ENCODE results near the gene SUPT6H.

GRCh38 chr17:28703552-28704218, 41.7 kb downstream of the SUPT6H start:
- TF ChIP-seq ELF4 (IDR thresholded peaks at IDR 0.05), result no peak
- TF ChIP-seq FOXK2 (IDR thresholded peaks at IDR 0.05), result no peak
